GM18861 (cell line): ENCODE measurements around the gene GID8.

ENCODE experiments used
- ATAC-seq: cut with Tn5 transposase; IDR thresholded peaks from one replicate; pipeline ENCODE4 v1.9.1; 2021; ENCODE audit not compliant: unreplicated experiment

The GID8 gene

GRCh38 chr20:62902926-62903615 lies 34.9 kb upstream of the GID8 start:
- ATAC-seq = no peak

GRCh38 chr20:62905536-62906117 lies 32.3 kb upstream of the GID8 start:
- no peak for ATAC-seq

GRCh38 chr20:62906209-62906608 lies 31.7 kb upstream of the GID8 start:
- no peak for ATAC-seq

- ATAC-seq = no peak
Observed at GRCh38 chr20:62906647-62907375, 31.1 kb upstream of the GID8 start.

- ATAC-seq = no peak
Observed at GRCh38 chr20:62907384-62908317, 30.3 kb upstream of the GID8 start.

- ATAC-seq = no peak
Observed at GRCh38 chr20:62908971-62909791, 28.8 kb upstream of the GID8 start.

GRCh38 chr20:62910217-62910766 lies 27.7 kb upstream of the GID8 start:
- ATAC-seq = no peak

- no peak for ATAC-seq
Observed at GRCh38 chr20:62910777-62911497, 27.0 kb upstream of the GID8 start.

GRCh38 chr20:62911701-62912280 lies 26.2 kb upstream of the GID8 start:
- ATAC-seq = no peak

GRCh38 chr20:62913043-62913630 lies 24.8 kb upstream of the GID8 start:
- ATAC-seq = no peak

- no peak for ATAC-seq
Observed at GRCh38 chr20:62914436-62914835, 23.5 kb upstream of the GID8 start.

GRCh38 chr20:62914970-62915457 lies 22.9 kb upstream of the GID8 start:
- no peak for ATAC-seq

GRCh38 chr20:62916703-62917476 lies 21.1 kb upstream of the GID8 start:
- no peak for ATAC-seq

- no peak for ATAC-seq
Observed at GRCh38 chr20:62917720-62918119, 20.2 kb upstream of the GID8 start.

- ATAC-seq = no peak
Observed at GRCh38 chr20:62918147-62918546, 19.8 kb upstream of the GID8 start.

GRCh38 chr20:62918831-62919230 lies 19.1 kb upstream of the GID8 start:
- no peak for ATAC-seq

GRCh38 chr20:62920039-62920645 lies 17.8 kb upstream of the GID8 start:
- ATAC-seq = no peak
